ENCODE data around the gene COBL. TPM values are rescaled to one million over a fixed set of nuclear protein-coding genes. Genes with fewer than 3 reads are reported as not detected.
A peak's percentile ranks its signal among the peaks of the same experiment; 100 is the strongest.

The COBL gene
- total RNA-seq, 1 experiment from 2014 or later: 0.03 TPM

DNA sequence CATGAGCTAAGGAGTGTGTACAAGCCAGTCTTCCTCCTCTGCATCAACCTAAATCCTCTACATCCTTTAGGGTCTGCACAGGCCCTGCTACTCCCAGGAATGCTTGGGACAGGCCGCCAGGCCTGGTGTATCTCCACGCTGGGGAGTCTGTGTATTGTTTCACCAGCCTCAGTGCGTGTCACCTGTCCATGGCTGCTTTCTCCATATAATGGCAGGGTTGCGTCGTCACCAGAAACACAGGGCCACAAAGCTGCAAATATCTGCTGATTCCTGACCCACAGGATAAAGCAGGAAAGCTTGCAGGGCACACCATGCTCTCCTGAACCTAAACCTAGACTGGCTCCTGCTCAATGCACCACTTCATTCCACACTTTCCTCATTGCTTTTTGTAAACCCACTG is 45.6 kb downstream of the COBL start:
- Histone ChIP-seq H3K9me3 (no peaks in the 10 kb centered on the region), H3K4me3 (no peak overlapping the region), H3K36me3 (no peaks in the 10 kb centered on the region), H3K27me3 (no peaks in the 10 kb centered on the region)
- DNase-seq: no peak

DNA sequence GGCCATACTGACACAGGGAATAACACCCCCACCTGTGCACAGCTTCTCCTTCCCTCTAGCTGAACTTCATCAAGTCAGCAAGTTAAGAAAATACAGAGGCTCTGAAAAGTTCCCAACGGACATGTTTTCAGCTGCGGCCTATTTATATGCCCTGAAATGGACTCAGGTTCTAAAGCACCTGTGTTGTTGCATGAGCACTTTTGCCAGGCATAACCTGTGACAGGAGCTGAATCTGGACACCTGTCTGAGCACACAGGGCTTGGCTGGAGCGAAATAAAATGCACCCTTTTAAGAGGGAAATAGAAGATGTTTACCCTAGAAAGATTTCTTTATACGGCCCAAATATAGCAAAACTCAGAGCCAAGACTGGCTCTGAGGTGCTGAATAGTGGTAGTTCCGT is 46.7 kb downstream of the COBL start:
- no peak overlapping the region for H3K4me3 ChIP-seq
- no peaks in the 10 kb centered on the region for H3K27me3 ChIP-seq
- no peaks in the 10 kb centered on the region for H3K9me3 ChIP-seq
- no peak for DNase-seq
- H3K36me3 ChIP-seq: no peaks in the 10 kb centered on the region

DNA sequence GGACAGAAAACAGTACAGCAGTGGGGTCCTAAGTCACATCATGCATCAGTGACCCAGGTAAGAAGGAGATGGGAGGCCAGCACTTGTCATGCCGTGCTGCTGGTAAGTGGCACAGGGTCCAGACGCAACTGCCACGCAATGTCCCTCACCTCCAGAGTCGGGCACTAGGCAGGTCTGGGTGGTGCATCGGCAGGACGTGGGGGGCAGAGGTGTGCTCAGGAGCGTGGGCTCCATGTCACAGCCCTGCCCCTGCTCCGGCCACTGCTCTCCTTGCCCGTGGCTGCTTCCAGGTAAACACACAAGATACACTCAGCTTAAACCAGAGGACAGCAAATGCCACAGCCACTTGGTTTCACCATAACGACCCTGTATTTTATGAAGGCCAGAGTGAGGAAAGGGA is 47.3 kb downstream of the COBL start:
- no peaks in the 10 kb centered on the region for H3K27me3 ChIP-seq
- no peaks in the 10 kb centered on the region for H3K36me3 ChIP-seq
- no peaks in the 10 kb centered on the region for H3K9me3 ChIP-seq
- no peak overlapping the region for H3K4me3 ChIP-seq
- no peak for DNase-seq

DNA sequence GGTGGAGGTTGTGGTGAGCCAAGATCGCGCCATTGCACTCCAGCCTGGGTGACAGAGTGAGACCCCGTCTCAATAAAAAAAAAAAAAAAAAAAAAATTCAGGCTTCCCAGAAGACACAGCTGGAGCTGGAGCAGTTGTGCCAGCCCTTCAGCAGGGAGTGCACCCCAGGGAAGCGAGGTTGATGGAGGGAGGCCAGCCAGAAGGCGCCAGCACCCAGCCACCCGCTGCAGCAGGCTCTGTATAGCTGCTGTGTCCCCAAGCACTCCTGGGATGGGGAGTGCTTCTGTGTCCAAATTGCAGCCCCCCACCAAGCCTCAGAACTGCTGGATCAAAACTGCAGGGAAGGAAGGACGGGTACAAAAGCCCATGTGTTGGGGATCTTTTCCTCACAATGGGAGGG is 47.8 kb downstream of the COBL start:
- DNase-seq: no peak
- no peak overlapping the region for H3K4me3 ChIP-seq

DNA sequence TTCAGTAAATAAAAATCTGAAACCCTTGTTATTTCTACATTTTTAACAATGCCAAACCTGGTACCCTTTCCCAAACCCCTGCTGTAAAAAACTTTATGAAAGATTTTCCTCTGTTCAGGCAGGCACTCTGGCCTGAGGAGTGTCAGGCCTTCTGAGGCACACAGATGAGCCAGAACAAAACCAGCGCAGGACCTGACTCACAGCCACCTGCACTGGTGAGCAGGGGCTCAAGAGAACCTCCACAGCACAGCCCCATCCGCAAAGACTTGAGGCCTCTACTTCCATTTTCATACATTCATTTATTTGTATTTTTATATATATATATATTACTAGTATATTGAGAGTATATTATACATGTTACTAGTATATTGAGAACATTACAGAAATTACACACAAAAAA is 49.4 kb downstream of the COBL start:
- DNase-seq: no peak
- Histone ChIP-seq H3K36me3 (no peaks in the 10 kb centered on the region), H3K27me3 (no peaks in the 10 kb centered on the region), H3K4me3 (no peak overlapping the region), H3K9me3 (no peaks in the 10 kb centered on the region)

More for the DNA sequence above, 47.8 kb downstream of the COBL start:
- Histone ChIP-seq H3K9me3 (no peaks in the 10 kb centered on the region), H3K27me3 (no peaks in the 10 kb centered on the region), H3K36me3 (no peaks in the 10 kb centered on the region)

DNA sequence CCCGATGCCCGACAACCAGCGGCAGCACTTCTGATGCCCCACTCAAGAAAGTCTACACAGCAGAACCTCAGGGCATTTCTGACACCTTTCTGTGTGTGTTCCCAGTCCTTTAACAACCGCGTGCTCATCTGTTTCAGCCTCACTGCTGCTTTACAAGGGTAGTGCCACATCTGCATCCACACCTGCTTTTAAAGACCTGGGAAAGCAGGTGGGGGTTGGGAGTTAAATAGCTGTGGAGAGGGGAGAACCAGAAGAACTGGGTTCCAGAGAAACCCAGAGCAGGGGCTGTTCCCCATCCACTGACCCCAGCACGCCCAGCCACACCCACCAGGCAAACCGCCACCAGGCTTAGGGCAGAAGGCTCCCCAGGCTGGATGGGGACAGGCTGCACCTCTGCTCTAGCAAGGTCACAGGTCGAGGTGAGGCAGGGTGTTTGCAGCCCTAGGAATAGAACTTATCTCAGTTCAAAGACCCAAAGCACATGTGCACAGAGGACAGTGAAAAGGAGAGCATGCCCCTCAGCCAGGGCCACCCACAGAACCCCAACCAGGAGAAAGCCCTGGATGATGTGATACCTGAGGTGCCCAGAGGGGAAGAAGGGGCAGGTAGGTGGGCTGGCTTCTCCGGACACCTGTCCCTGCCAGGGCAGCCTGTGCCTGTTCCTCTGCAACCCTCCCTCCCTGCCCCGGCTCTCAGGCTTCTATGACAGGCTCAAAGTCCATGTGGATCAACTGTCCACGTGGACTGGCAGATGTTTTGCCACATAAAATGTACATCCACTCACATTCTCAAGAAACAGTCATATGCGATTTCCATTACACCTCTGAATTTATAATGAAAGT is 51.3 kb downstream of the COBL start:
- H3K4me3 ChIP-seq: no peak overlapping the region
- H3K9me3 ChIP-seq: no peaks in the 10 kb centered on the region
- no peaks in the 10 kb centered on the region for H3K36me3 ChIP-seq
- no peak for DNase-seq
- H3K27me3 ChIP-seq: no peaks in the 10 kb centered on the region

DNA sequence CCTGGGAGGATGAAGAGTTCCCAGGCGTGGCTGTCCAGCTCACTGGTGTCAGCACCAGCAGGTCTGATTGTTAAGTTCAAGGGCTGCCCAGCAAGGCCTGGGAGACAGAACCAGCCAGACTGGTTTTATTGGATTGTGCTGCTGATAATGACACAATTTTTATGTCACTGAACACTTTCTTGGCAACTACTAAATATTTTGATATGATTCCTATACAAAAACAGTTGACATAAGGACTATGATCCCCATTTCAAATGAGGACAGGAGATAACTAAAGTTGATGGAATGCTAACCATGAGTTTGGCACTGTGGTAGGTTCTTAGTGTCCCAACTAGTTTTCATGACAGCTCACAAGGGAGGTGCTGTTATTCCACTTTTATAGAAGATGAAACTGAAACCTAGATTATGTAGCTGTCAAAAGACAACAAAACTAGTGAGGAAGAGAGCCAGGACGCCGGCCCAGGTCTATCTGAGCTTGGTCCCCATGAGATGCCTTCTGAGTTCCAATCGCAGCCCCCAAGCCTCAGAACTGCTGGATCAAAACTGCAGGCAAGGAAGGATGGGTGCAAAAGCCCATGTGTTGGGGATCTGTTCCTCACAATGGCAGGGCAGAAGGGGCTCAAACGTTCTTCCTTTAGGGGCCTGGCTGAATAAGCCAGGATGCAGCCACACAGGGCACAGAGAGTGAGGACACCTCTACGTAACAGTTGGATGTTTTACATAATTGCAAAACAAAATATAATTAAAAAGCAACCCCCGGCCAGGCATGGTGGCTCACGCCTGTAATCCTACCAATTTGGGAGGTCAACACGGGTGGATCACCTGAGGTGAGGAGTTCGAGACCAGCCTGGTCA is 52.8 kb downstream of the COBL start:
- no peak for DNase-seq
- Histone ChIP-seq H3K36me3 (no peaks in the 10 kb centered on the region), H3K9me3 (no peaks in the 10 kb centered on the region), H3K4me3 (no peak overlapping the region), H3K27me3 (no peaks in the 10 kb centered on the region)

DNA sequence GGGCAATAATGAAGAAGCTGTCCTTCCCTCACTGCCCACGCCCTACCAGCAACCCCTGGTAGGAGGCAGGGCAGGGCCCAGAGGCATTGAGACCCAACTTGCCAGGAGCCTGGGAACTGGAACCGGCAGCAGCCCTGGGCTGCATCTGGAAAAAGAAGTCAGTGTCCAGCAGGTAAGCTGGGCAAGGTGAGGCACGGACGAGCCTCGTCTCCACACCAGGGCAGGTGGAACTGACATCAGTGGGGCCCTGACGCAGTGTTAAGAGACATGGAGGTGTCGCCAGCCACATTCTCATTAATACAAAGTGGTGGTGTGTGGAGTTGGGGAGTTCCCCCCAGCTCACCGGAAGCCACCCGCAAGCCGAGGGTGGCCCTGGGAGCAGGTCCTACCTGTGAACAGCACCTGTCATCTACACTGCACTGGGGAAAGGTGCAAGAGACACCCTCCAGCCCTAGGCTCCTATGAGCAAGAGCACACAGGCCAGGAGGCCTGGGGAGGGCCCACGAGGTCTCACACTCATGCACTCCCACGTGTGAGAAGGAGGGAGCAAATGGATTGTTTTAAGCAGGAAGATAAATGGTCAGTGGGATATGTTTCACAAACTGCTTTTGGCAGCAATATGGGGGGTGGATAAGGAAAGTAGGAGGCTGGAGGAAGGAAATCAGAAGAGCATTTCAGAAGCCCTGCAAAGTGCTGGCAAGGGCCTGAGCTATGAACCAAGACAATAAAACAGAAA is 53.6 kb downstream of the COBL start:
- no peaks in the 10 kb centered on the region for H3K27me3 ChIP-seq
- no peak for DNase-seq
- no peaks in the 10 kb centered on the region for H3K9me3 ChIP-seq
- no peaks in the 10 kb centered on the region for H3K36me3 ChIP-seq
- no peak overlapping the region for H3K4me3 ChIP-seq

DNA sequence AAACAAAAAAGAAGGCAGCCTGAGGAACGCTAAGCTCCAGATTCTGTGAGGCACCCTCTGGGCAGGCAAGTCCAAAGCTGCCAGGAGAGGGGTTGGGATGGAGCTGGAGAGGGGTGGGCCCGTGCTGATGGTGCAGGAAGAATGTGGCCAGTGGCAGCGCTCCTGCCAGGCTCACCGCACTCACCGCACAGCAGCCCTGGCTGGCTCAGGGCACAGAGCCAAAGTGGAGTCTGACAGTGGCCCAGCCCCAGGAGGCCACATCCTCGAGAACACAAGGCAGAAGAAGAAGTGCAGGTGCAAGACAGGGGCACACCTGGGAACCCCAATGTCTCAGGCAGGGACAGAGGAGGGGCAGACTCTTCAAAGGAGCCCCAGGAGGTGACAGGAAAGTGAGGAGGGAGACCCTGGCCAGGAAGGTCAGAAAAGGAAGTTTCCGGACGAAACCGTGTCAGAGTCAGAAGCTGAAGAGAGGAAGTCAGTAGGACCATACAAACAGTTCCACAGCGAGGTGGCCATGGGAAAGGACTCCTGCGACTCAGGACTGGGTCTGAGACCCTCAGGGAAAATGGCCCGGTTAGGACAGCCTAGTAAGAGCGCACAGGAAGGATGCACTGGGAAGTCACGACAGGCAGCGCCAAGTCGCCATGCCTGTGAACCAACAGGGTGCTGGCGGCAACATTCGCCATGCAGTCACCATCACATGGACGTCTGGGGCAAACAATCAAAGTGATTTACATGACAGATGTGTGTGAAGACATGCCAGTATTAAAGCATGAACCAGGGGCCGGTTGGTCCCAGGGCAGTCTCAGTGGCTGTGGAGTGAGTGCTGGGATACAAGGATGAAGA is 54.4 kb downstream of the COBL start:
- DNase-seq: no peak

DNA sequence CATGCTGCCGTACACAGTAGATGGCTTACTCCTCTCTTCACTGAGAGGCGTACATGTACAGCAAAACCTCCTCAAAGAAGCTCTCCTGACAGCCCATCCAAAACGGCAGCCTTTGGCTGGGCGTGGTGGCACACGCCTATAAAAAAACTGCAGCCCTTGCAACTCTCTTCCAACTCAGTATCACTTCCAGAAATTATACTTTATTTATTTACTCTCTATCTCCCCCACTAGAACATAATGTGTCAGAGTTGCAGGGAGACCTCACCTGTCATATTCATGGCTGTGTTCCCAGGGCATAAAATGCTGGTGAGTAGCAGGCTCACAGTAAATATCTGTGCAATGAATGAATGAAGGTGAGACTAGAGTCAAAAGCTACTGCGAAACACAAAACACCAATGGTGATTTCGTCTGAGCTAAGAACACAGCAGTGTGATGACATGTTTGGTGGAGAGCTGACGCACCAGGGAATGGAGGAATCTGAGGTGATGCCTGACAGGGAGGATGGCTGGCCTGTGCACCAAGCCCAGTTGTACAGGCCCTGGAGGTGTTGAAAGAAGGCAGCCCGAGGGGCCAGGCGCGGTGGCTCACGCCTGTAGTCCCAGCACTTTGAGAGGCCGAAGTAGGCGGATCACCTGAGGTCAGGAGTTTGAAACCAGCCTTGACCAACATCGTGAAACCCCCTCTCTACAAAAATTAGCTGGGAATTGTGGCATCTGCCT is 55.3 kb downstream of the COBL start:
- Histone ChIP-seq H3K36me3 (no peaks in the 10 kb centered on the region), H3K27me3 (no peaks in the 10 kb centered on the region), H3K9me3 (no peaks in the 10 kb centered on the region), H3K4me3 (no peak overlapping the region)
- DNase-seq: no peak

More for the DNA sequence above, 54.4 kb downstream of the COBL start:
- no peak overlapping the region for H3K4me3 ChIP-seq
- no peaks in the 10 kb centered on the region for H3K9me3 ChIP-seq
- no peaks in the 10 kb centered on the region for H3K36me3 ChIP-seq
- H3K27me3 ChIP-seq: no peaks in the 10 kb centered on the region

DNA sequence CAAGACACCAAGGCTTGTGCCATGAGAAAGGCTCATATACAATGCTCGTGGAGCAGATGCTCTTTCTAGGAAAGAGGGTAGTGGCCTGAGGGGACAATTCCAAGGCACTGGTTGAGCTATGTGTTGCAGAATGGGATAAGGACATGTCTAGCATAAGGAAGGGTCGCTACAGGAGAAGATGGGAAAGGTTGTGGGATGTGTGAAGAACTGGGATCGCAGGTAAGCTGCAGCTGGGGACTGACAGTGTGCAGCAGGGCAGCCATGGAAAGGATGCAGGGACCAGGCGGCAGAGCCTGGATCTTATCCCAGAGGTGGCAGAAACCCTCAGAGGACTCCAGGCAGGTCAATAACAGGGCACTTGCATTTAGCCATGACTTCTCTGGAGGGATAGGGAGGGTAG is 56.1 kb downstream of the COBL start:
- Histone ChIP-seq H3K9me3 (no peaks in the 10 kb centered on the region), H3K36me3 (no peaks in the 10 kb centered on the region), H3K4me3 (no peak overlapping the region), H3K27me3 (no peaks in the 10 kb centered on the region)
- DNase-seq: no peak

DNA sequence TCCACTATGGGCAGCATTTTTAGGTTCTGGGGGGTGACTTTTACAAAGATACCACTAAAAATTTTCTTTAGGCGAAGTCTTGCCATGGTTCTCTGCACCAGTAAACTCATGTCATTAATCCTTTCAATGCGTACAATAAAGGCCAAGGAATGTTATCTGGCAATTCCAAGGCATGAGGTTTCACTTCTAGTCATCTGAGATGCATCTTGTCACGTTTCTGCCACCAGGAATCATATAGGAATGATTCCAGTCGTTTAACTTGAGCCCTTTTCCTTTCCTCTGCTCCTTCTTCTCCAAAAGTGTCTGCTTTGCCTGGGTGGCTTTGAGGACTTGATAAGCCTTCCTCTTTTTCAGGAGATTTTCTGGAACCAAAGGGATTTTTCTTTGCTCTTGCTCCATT is 56.8 kb downstream of the COBL start:
- Histone ChIP-seq H3K9me3 (no peaks in the 10 kb centered on the region), H3K27me3 (no peaks in the 10 kb centered on the region), H3K4me3 (no peak overlapping the region), H3K36me3 (no peaks in the 10 kb centered on the region)
- no peak for DNase-seq

DNA sequence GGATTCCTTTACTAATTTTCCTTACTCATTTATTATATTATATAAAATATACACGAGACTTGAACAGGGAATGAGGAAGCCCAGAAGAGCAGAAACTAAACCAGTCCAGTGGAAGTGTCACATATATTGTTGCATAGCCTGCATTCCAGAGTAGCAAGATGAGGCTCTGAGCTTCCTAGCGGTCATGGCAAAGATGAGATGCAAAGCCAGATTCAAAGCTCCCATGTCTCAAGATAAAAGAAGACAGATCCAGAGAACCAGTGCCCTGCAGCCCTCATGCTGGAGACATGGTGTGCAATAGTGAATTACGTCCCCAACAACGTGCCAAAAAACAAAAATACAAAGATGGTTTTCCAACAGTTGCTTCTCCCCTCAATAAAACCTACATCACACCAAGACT is 59.7 kb downstream of the COBL start:
- Histone ChIP-seq H3K27me3 (no peaks in the 10 kb centered on the region), H3K36me3 (no peaks in the 10 kb centered on the region), H3K4me3 (no peak overlapping the region), H3K9me3 (no peaks in the 10 kb centered on the region)
- no peak for DNase-seq

DNA sequence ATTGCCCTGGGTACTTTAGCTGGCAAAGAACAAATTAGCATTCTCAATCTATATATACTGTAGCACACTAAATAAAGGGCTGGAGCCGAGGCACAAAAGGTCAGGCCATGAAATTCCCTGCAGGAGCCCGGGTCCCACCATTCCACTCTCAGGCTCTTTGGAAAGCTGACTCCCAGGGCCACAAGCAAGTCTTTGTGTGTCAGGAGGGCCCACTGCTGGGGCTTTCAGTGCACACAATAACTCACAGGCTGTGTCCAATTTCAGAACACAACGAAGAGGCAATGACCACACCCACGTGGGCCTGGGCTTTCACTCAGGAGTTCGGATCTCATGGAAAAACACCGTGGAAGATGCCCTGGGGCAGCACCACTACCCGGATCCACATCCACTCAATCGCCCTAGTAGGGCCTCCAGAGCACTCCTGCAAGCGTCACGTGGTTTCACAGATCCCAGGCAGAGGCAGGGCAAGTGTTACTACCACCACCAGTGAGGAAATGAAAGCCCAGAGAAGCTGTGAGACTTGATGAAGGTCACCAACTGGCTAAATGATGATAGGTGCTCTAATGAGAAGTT is 60.3 kb downstream of the COBL start:
- no peaks in the 10 kb centered on the region for H3K27me3 ChIP-seq
- no peaks in the 10 kb centered on the region for H3K36me3 ChIP-seq

DNA sequence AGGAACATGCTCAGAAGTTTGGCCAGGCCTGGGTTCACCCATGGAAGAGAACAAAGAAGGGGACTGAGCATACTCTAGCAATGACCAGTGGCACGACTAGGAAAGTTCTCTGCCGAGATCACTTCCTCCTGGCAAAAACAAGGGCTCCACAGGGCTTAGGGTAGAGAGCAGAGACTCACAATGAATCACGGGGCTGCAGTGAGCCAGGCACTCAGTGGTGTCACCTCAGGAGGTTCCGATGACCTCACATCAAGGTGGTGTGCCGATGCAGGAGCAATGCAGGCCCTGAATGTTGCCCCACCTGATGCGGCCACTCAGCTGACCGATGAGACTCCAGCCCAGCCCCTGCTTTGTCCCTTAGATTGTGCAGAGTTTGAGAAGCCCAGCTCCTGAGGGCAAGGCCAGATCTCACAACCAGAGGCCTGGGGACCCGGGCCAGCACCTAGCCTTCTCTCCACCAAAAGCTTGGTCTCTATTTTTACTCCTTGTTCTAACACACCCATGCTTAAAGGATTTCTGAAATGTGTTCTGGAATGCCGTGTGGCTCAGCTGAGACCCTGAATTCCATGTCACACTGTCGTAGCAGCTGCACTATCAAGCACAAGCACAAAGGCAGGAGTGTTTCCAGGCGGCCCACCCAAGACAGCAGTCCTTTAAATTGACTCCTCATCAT is 60.9 kb downstream of the COBL start:
- no peak overlapping the region for H3K4me3 ChIP-seq
- DNase-seq: peak; percentile 62
- no peaks in the 10 kb centered on the region for H3K36me3 ChIP-seq

More for the DNA sequence above, 60.3 kb downstream of the COBL start:
- no peak for DNase-seq
- no peak overlapping the region for H3K4me3 ChIP-seq
- H3K9me3 ChIP-seq: no peaks in the 10 kb centered on the region

More for the DNA sequence above, 60.9 kb downstream of the COBL start:
- no peaks in the 10 kb centered on the region for H3K9me3 ChIP-seq
- no peaks in the 10 kb centered on the region for H3K27me3 ChIP-seq
